Erythroblast (primary cell): ENCODE results near the gene CENPI.

Experiments
- GATA1 ChIP-seq: IDR thresholded peaks from 2 replicates; pipeline ENCODE4 v1.6.1; 2011; ENCODE audit warnings: low read depth, mild to moderate bottlenecking, control low read depth, low read length, moderate library complexity
- POLR2A ChIP-seq: IDR thresholded peaks from 2 replicates; pipeline ENCODE4 v1.6.1; 2011; ENCODE audit warnings: mild to moderate bottlenecking, low read length

GRCh38 chrX:101062176-101062575 is 35.8 kb upstream of the CENPI start:
- TF ChIP-seq POLR2A = no peak
- no peak for TF ChIP-seq GATA1
